HCT116 (cell line): ENCODE measurements around the gene NAA60. TPM values are rescaled to one million over a fixed set of nuclear protein-coding genes. Genes with fewer than 3 reads are reported as not detected.

Source experiments
- ATAC-seq: fragments of 200-7000 bp; cut with Tn5 transposase; 2 replicates; pipeline ENCODE4 v1.9.1; 2020; ENCODE audit warnings: mild to moderate bottlenecking, moderate library complexity
- BruUV-seq: library from RNA; stranded (reverse); fragments of 400-500 nt; replicated peaks from 2 replicates; lab custom pipeline; 2021; lab: Mats Ljungman, UMichigan
- CTCF ChIA-PET: fragments of 300-600 bp; sonication (Branson Sonifier 250); formaldehyde crosslinking; loops from one replicate; lab custom pipeline; 2021; ENCODE audit warnings: antibody characterized with exemption; lab: Charles Lee
- POLR2A ChIA-PET: fragments of 300-600, 350-600 bp; sonication (Branson Sonifier 250); formaldehyde crosslinking; loops from one replicate; lab custom pipeline; 2021; ENCODE audit warnings: antibody characterized with exemption; lab: Charles Lee
- RAD21 ChIA-PET, 2 experiments: fragments of 300-600 bp; sonication (Branson Sonifier 250); formaldehyde crosslinking; loops; one replicate each; lab custom pipeline; 2023; ENCODE audit warnings: low total read pairs in 2 of 2; ENCODE audit not compliant: uncharacterized antibody in 2 of 2, unreplicated experiment in 2 of 2, low non-redundant PET in 1 of 2; lab: Charles Lee
- DNase-seq: peaks from one replicate; pipeline ENCODE4 v3.0.0-alpha.2; 2010; ENCODE audit warnings: low read depth, low spot score
- H2AFZ ChIP-seq: fragments of 200-600 bp; shearing (Covaris generic), sonication (generic); 2 replicates; pipeline ENCODE4 v1.6.1; 2017; ENCODE audit warnings: low read depth, mixed run types, mixed read lengths, antibody characterized with exemption, low read length; ENCODE audit not compliant: poor library complexity, severe bottlenecking
- H3K27ac ChIP-seq: 2 replicates; pipeline ENCODE4 v1.5.1; 2012; ENCODE audit warnings: low read depth, low read length
- H3K27me3 ChIP-seq: fragments of 200-600 bp; sonication (generic); 2 replicates; pipeline ENCODE4 v1.6.1; 2016; ENCODE audit warnings: mixed run types, low read length, mixed read lengths; ENCODE audit not compliant: insufficient read depth
- H3K36me3 ChIP-seq, 2 experiments: fragments of 200-500 bp in 1 of 2; fragments of 200-600 bp in 1 of 2; sonication (Bioruptor generic) in 1 of 2; sonication (generic) in 1 of 2; 2 replicates each; pipeline versions ENCODE4 v1.5.1 to v1.6.1; 2014 to 2016; ENCODE audit warnings: low read length in 2 of 2, inconsistent platforms in 1 of 2, mixed read lengths in 1 of 2, mixed run types in 1 of 2; ENCODE audit not compliant: insufficient read depth in 2 of 2, control insufficient read depth in 1 of 2
- H3K4me1 ChIP-seq, 2 experiments: fragments of 200-600 bp in 1 of 2; sonication (generic) in 1 of 2; 2 replicates each; pipeline versions ENCODE4 v1.5.1 to v1.6.1; 2012 to 2017; ENCODE audit warnings: low read length in 2 of 2, inconsistent platforms in 1 of 2, mild to moderate bottlenecking in 1 of 2, mixed read lengths in 1 of 2, mixed run types in 1 of 2, moderate library complexity in 1 of 2; ENCODE audit not compliant: insufficient read depth in 2 of 2, control insufficient read depth in 1 of 2
- H3K4me2 ChIP-seq: fragments of 200-600 bp; sonication (generic); 2 replicates; pipeline ENCODE4 v1.6.1; 2017; ENCODE audit warnings: mixed run types, low read length, mixed read lengths
- H3K4me3 ChIP-seq, 2 experiments: fragments of 200-600 bp in 1 of 2; sonication (generic) in 1 of 2; replicated peaks in 1 of 2; 2 replicates each; pipeline ENCODE4 v1.5.1; 2011 to 2016; ENCODE audit warnings: low read length in 2 of 2, control low read depth in 1 of 2, low read depth in 1 of 2, mild to moderate bottlenecking in 1 of 2, mixed read lengths in 1 of 2, mixed run types in 1 of 2
- H3K79me2 ChIP-seq: fragments of 200-600 bp; sonication (generic); 2 replicates; pipeline ENCODE4 v1.6.1; 2017; ENCODE audit warnings: mild to moderate bottlenecking, mixed run types, low read length, moderate library complexity, mixed read lengths; ENCODE audit not compliant: insufficient read depth
- H3K9ac ChIP-seq: fragments of 200-600 bp; sonication (generic); 2 replicates; pipeline ENCODE4 v1.6.1; 2016; ENCODE audit warnings: low read length, mixed read lengths
- H3K9me2 ChIP-seq: fragments of 200-600 bp; sonication (generic), shearing (Covaris generic); 2 replicates; pipeline ENCODE4 v1.6.1; 2017; ENCODE audit warnings: mixed run types, mild to moderate bottlenecking, moderate library complexity; ENCODE audit not compliant: insufficient read depth
- H3K9me3 ChIP-seq, 2 experiments: fragments of 200-500 bp in 1 of 2; fragments of 200-600 bp in 1 of 2; sonication (Bioruptor generic) in 1 of 2; sonication (generic) in 1 of 2; 2 replicates each; pipeline ENCODE4 v1.6.1; 2014 to 2017; ENCODE audit warnings: low read length in 2 of 2, mixed read lengths in 2 of 2, inconsistent platforms in 1 of 2, low read depth in 1 of 2, mild to moderate bottlenecking in 1 of 2, mixed run types in 1 of 2, moderate library complexity in 1 of 2; ENCODE audit not compliant: control insufficient read depth in 1 of 2, insufficient read depth in 1 of 2
- H4K20me1 ChIP-seq: fragments of 200-600 bp; sonication (generic), shearing (Covaris generic); 2 replicates; pipeline ENCODE4 v1.6.1; 2017; ENCODE audit warnings: mixed run types, mild to moderate bottlenecking, moderate library complexity; ENCODE audit not compliant: insufficient read depth
- CBX3 ChIP-seq: IDR thresholded peaks from 2 replicates; pipeline ENCODE4 v1.6.1; 2012; ENCODE audit warnings: low read depth
- CEBPB ChIP-seq: IDR thresholded peaks from 2 replicates; pipeline ENCODE4 v1.6.1; 2012; ENCODE audit warnings: low read depth
- EGR1 ChIP-seq: IDR thresholded peaks from 2 replicates; pipeline ENCODE4 v1.6.1; 2012; ENCODE audit warnings: low read depth
- EZH2phosphoT487 ChIP-seq: fragments of 200-600 bp; IDR thresholded peaks from 2 replicates; pipeline ENCODE4 v1.6.1; 2018; ENCODE audit warnings: antibody characterized with exemption, borderline replicate concordance
- FOSL1 ChIP-seq: IDR thresholded peaks from 2 replicates; pipeline ENCODE4 v1.6.1; 2012; ENCODE audit warnings: low read depth
- JUND ChIP-seq: IDR thresholded peaks from 2 replicates; pipeline ENCODE4 v1.6.1; 2012
- POLR2A ChIP-seq: IDR thresholded peaks from 2 replicates; pipeline ENCODE4 v1.7.0; 2011; ENCODE audit warnings: borderline replicate concordance; ENCODE audit not compliant: insufficient read depth, insufficient read length; ENCODE audit errors: extremely low read depth
- RAD21 ChIP-seq: IDR thresholded peaks from 2 replicates; pipeline ENCODE4 v1.6.1; 2012; ENCODE audit warnings: low read depth, mild to moderate bottlenecking
- SIN3A ChIP-seq: IDR thresholded peaks from 2 replicates; pipeline ENCODE4 v1.6.1; 2012; ENCODE audit warnings: low read depth
- SP1 ChIP-seq: IDR thresholded peaks from 2 replicates; pipeline ENCODE4 v1.6.1; 2012; ENCODE audit warnings: low read depth
- SRF ChIP-seq: IDR thresholded peaks from 2 replicates; pipeline ENCODE4 v1.6.1; 2012; ENCODE audit warnings: low read depth
- TCF7L2 ChIP-seq: IDR thresholded peaks from 2 replicates; pipeline ENCODE4 v1.7.0; 2011; ENCODE audit warnings: borderline replicate concordance, inconsistent platforms; ENCODE audit not compliant: insufficient read depth, insufficient read length; ENCODE audit errors: extremely low read depth
- YY1 ChIP-seq: IDR thresholded peaks from 2 replicates; pipeline ENCODE4 v1.6.1; 2011; ENCODE audit warnings: low read length, low read depth, moderate library complexity, mild to moderate bottlenecking; ENCODE audit not compliant: insufficient replicate concordance; ENCODE audit errors: extremely low read depth
- ZFX ChIP-seq: fragments of 450-650 bp; IDR thresholded peaks from 2 replicates; pipeline ENCODE4 v1.6.1; 2017
- intact Hi-C: fragments of 100-400 bp; cut with micrococcal nuclease; formaldehyde crosslinking; loops from 2 replicates; pipeline ENCODE4 v1.10.0; 2022
- total RNA-seq: library from RNA; stranded (reverse); gene quantifications from one replicate; pipeline ENCODE4 v1.2.1, GENCODE V29; 2021; ENCODE audit not compliant: unreplicated experiment
- TF ChIP-seq, protein P1 (sequence below): IDR thresholded peaks from 2 replicates; pipeline ENCODE4 v1.6.1; 2011; ENCODE audit warnings: mild to moderate bottlenecking, low read length, moderate library complexity; ENCODE audit not compliant: insufficient replicate concordance; ENCODE audit errors: extremely low read depth
- TF ChIP-seq, protein P2 (sequence below): IDR thresholded peaks from 2 replicates; pipeline ENCODE4 v1.6.1; 2012

The NAA60 gene
- total RNA-seq, 1 experiment from 2014 or later: 32.2 TPM

DNA sequence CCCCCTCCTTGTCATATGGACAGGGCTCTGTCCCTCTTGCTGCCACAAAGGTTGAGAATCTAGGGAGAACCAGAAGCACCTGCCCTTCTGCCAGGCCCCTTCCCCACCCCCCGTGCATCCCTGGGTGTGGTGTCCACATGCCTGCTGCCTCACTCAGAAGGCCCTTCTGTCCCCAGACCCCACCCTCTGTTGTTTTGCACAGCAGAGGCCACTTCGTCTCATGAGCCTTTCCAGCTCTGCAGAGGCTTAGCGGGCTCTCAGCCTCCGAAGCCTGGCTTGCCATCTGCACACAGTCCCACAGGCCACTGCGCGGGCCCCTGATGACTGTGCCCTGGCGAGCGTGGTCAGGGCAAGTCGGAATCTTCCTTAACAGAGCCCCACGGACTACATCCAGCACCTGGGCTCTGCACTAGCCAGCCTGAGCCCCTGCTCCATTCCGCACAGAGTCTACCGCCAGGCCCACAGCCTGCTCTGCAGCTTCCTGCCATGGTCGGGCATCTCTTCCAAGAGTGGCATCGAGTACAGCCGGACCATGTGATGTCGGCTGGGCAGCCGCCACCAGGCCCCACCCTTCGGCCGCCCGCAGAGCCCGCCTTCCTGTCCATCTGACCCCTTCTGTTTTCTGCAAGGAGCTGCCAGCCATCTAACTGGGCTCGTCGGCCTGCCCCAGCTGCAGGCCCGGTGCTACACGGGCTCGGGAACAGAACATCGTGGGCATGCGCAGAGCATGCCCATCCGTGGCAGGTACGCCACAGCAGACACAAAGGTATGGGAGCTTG, 41.0 kb downstream of the NAA60 start:
- CTCF ChIA-PET: no interaction called here
- Histone ChIP-seq H3K27ac (no peak overlapping the region), H4K20me1 (no peaks in the 10 kb centered on the region), H3K79me2 (peaks cover 14% of the 10 kb centered on the region; the same call in 1 of the 2 replicates), H3K9ac (no peak overlapping the region), H3K4me2 (no peak overlapping the region), H3K9me3 (no peaks in the 10 kb centered on the region), H3K27me3 (no peaks in the 10 kb centered on the region), H3K9me2 (no peaks in the 10 kb centered on the region), H3K4me1 (no peaks in the 10 kb centered on the region), H3K36me3 (peaks cover 17 to 25% of the 10 kb centered on the region in 2 experiments; a peak in 3 of 4 replicates), H3K4me3 (no peak overlapping the region), H2AFZ (no peak overlapping the region)
- BruUV-seq: no TSS peak
- POLR2A ChIA-PET: no interaction called here
- TF ChIP-seq, protein P1, sequence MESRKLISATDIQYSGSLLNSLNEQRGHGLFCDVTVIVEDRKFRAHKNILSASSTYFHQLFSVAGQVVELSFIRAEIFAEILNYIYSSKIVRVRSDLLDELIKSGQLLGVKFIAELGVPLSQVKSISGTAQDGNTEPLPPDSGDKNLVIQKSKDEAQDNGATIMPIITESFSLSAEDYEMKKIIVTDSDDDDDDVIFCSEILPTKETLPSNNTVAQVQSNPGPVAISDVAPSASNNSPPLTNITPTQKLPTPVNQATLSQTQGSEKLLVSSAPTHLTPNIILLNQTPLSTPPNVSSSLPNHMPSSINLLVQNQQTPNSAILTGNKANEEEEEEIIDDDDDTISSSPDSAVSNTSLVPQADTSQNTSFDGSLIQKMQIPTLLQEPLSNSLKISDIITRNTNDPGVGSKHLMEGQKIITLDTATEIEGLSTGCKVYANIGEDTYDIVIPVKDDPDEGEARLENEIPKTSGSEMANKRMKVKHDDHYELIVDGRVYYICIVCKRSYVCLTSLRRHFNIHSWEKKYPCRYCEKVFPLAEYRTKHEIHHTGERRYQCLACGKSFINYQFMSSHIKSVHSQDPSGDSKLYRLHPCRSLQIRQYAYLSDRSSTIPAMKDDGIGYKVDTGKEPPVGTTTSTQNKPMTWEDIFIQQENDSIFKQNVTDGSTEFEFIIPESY: no peak
- TF ChIP-seq FOSL1 (no peak), CBX3 (no peak), JUND (no peak), RAD21 (no peak)
- intact Hi-C loops: no loop called here
- RAD21 ChIA-PET: no interaction called here
- ATAC-seq: no peak
- no peak for DNase-seq

DNA sequence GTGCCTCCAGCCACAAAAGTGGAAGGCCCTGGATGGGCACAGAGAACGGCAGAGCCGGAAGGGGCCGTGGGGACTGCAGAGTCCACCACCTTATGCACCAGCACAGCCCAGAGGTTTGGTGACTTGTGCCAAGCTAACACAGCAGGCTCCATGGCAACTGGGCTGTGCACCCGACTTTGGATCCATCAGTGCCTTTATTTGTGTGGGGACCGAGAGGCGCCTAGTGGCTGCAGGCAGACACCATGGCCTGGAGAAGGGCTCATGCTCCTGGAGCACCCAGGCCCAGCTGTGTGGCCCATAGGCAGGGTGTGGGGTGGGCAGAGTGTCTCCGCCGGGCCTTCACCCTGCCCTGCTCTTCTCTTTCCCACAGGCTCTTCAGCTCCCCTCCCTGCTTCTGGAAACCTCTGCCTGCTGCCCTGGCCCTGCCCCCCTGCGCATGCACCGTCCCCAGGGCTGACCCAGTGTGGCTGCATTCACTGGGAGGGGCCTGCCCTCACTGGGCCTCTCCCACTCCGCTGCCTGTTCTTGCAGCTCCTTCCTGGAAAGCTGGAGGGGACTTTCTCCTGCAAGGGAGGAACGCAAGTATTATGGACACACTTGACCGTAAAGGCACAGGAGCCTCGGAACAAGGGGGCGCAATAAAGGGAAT, 41.7 kb downstream of the NAA60 start:
- H2AFZ ChIP-seq: no peak overlapping the region
- intact Hi-C loops: no loop called here
- ATAC-seq (no peak), DNase-seq (no peak)
- TF ChIP-seq SP1 (no peak), TCF7L2 (no peak), CEBPB (no peak), POLR2A (no peak), ZFX (no peak), SIN3A (no peak), EZH2phosphoT487 (no peak), EGR1 (no peak), YY1 (no peak), SRF (no peak)
- TF ChIP-seq, protein P1: no peak
- TF ChIP-seq, protein P2, sequence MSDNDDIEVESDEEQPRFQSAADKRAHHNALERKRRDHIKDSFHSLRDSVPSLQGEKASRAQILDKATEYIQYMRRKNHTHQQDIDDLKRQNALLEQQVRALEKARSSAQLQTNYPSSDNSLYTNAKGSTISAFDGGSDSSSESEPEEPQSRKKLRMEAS: no peak
- H3K4me2 ChIP-seq: no peak overlapping the region
- ChIA-PET POLR2A (no interaction called here), RAD21 (no interaction called here), CTCF (no interaction called here)
- H3K4me1 ChIP-seq: no peaks in the 10 kb centered on the region
- H3K4me3 ChIP-seq: no peak overlapping the region
- no TSS peak for BruUV-seq
- H3K9me3 ChIP-seq: no peaks in the 10 kb centered on the region
- H3K9ac ChIP-seq: no peak overlapping the region
- no peak overlapping the region for H3K27ac ChIP-seq
- no peaks in the 10 kb centered on the region for H4K20me1 ChIP-seq
- peaks cover 10% of the 10 kb centered on the region; the same call in 1 of the 2 replicates for H3K79me2 ChIP-seq
- peaks cover 17 to 20% of the 10 kb centered on the region in 2 experiments; a peak in 3 of 4 replicates for H3K36me3 ChIP-seq
- no peaks in the 10 kb centered on the region for H3K9me2 ChIP-seq
- H3K27me3 ChIP-seq: no peaks in the 10 kb centered on the region
